Mucosa of rectum (tissue), 2 donors: ENCODE results near the gene PADI6.
"Not testable (repeated sequence)": the region's sequence is repeated elsewhere in the genome, so short reads cannot be mapped to it uniquely, and the experiment has no call there.

Experiments
- H3K27ac ChIP-seq, 2 donors: one replicate each; pipeline ENCODE4 v1.7.0; 2013; ENCODE audit warnings: inconsistent platforms in 2 of 2, low read depth in 2 of 2, low read length in 2 of 2
- H3K27me3 ChIP-seq, 2 donors: one replicate each; pipeline ENCODE4 v1.7.0; 2013; ENCODE audit warnings: low read length in 2 of 2; ENCODE audit not compliant: control insufficient read depth in 2 of 2, insufficient read depth in 2 of 2
- H3K36me3 ChIP-seq, 2 donors: one replicate each; pipeline ENCODE4 v1.7.0; 2013; ENCODE audit warnings: low read length in 2 of 2; ENCODE audit not compliant: control insufficient read depth in 2 of 2, insufficient read depth in 2 of 2
- H3K4me1 ChIP-seq, 2 donors: one replicate each; pipeline ENCODE4 v1.7.0; 2013; ENCODE audit warnings: low read length in 2 of 2, mild to moderate bottlenecking in 1 of 2; ENCODE audit not compliant: control insufficient read depth in 2 of 2, insufficient read depth in 2 of 2
- H3K4me3 ChIP-seq, 2 donors: one replicate each; pipeline ENCODE4 v1.7.0; 2013; ENCODE audit warnings: low read length in 2 of 2
- H3K9ac ChIP-seq, 2 donors: one replicate each; pipeline ENCODE4 v1.7.0; 2013; ENCODE audit warnings: low read length in 2 of 2, low read depth in 1 of 2, mild to moderate bottlenecking in 1 of 2
- H3K9me3 ChIP-seq, 2 donors: one replicate each; pipeline ENCODE4 v1.7.0; 2013; ENCODE audit warnings: low read length in 2 of 2; ENCODE audit not compliant: control insufficient read depth in 2 of 2
- donor health status: healthy.
- donor health status: Normal muscosa, but diverticular disease.

Gene PADI6

DNA sequence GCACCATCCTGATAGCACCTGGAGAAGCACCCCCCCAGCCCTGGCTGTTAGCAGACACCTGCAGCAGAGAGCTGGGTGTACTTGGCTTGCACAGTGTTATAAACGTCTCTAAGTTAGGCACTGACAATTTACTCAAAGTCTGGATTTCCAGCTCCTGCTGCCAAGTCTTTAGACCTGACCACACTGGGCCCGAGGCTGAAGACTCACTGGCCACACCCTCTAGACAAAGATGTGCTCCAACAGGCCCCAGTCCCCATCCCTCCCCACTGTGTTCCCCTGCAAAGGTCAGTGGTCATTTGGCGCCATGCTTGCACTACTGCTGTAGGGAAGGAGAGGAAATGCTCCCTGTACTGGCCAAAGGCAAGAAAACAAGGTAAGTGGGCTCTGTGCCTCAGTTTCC is 31.1 kb downstream of the PADI6 start:
- Histone ChIP-seq H3K27me3 (peaks cover 0 to 2% of the 10 kb centered on the region in 2 donors), H3K4me3 (no peak overlapping the region), H3K36me3 (peaks cover under 1 to 5% of the 10 kb centered on the region in 2 donors), H3K27ac (no peak overlapping the region), H3K9ac (no peak overlapping the region), H3K4me1 (no peaks in the 10 kb centered on the region), H3K9me3 (no peaks in the 10 kb centered on the region)

DNA sequence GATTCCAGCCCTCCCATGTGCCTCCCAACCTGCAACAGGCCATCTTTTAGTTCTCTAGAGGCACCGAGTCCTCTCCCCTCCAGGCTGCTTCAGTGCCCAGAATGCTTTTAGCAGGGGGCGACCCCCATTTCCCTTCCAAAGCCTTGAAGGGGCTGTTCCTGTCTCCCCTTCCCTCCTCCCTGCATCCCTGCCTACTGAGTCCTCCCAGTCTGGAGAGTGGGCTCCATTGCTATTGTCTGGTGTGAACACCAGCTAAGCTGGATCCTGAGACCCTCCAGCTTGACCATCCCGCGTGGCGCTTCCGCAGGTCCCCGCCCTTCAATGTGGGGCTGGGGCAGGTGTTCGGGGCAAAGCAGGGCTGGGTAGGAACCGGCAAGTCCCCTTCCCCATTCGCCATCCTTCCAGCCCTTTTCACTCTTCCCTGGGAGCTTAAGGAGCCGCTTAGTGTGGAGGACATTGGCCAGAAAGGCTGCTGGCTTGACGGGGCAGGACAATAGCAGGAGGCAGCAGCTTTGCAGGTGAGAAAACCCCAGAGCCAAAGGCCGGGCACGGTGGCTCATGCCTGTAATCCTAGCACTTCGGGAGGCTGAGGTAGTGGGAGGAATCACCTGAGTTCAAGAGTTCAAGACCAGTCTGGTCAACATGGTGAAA is 32.2 kb downstream of the PADI6 start:
- Histone ChIP-seq H3K4me3 (no peak overlapping the region), H3K4me1 (no peaks in the 10 kb centered on the region), H3K27me3 (peaks cover 0 to 2% of the 10 kb centered on the region in 2 donors), H3K9me3 (no peaks in the 10 kb centered on the region), H3K36me3 (peaks cover 11 to 13% of the 10 kb centered on the region in 2 donors), H3K9ac (no peak overlapping the region), H3K27ac (no peak overlapping the region)

DNA sequence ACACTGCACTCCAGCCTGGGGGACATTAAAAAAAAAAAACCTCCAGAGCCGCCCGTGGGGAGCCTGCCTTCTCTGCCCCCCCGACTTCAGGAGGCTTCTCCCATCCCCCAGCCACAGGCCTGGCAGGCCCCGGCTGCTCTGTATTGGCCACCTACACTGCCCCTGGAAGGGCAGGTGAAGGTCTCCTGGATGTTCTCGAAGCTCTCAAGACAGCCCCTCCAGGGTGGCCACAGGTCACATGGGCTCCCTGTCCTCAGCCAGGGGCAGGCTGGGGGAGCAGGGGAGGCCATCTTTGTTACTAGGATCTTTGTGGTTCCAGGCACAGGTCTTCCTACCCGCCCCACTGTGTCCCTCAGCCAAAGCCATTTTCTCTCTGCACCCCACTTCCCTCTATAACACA is 32.8 kb downstream of the PADI6 start:
- no peak overlapping the region for H3K9ac ChIP-seq
- no peak overlapping the region for H3K27ac ChIP-seq
- H3K9me3 ChIP-seq, result no peaks in the 10 kb centered on the region
- H3K4me3 ChIP-seq, result no peak overlapping the region
- H3K36me3 ChIP-seq, result peaks cover 18 to 20% of the 10 kb centered on the region in 2 donors
- peaks cover 0 to 2% of the 10 kb centered on the region in 2 donors for H3K27me3 ChIP-seq
- H3K4me1 ChIP-seq, result no peaks in the 10 kb centered on the region

DNA sequence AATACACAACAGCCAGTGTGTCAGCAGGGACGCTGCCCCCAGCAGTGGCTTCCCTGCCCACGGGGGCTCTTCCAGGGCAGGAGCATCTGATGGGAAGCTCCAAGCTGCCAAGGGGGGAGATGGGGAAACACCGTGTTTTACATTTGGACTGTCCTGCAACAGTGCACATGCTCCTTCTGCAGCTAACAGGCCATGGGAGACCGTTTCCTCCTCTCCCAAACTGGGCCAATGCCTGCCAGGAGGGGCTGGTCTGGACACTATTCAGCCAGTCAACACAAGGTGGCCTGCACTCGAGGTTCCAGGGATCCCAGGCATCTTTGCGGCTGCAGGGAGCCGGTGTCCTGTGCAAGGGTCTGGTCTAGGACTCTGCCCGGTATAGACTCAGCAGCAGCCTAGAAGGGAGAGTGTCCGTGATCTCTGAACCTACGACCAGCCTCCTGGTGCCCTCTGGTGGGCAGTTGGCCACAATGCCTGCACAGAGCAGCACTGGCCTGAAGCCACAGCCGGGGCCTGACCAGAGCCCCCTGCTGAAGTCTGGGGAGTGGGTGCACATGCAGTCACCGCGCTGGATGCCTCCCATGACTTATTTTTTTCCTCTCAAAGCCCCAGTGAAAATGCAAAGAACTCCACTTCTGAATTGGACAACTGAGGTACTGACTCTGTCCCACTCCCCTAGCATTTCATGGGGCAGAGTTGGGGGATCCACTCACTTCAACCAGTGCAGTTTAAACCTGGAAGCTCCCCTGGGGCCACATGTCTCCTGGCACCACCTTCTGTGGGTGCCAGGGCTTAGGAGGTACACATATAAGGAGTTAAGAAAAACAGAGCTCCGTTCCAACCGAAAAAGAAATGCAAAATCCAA is 34.1 kb downstream of the PADI6 start:
- H3K27ac ChIP-seq, result no peak overlapping the region
- no peak overlapping the region for H3K4me3 ChIP-seq
- H3K9me3 ChIP-seq, result no peaks in the 10 kb centered on the region
- no peak overlapping the region for H3K9ac ChIP-seq
- H3K4me1 ChIP-seq, result no peaks in the 10 kb centered on the region
- peaks cover 0 to 2% of the 10 kb centered on the region in 2 donors for H3K27me3 ChIP-seq
- peaks cover 29 to 33% of the 10 kb centered on the region in 2 donors for H3K36me3 ChIP-seq

DNA sequence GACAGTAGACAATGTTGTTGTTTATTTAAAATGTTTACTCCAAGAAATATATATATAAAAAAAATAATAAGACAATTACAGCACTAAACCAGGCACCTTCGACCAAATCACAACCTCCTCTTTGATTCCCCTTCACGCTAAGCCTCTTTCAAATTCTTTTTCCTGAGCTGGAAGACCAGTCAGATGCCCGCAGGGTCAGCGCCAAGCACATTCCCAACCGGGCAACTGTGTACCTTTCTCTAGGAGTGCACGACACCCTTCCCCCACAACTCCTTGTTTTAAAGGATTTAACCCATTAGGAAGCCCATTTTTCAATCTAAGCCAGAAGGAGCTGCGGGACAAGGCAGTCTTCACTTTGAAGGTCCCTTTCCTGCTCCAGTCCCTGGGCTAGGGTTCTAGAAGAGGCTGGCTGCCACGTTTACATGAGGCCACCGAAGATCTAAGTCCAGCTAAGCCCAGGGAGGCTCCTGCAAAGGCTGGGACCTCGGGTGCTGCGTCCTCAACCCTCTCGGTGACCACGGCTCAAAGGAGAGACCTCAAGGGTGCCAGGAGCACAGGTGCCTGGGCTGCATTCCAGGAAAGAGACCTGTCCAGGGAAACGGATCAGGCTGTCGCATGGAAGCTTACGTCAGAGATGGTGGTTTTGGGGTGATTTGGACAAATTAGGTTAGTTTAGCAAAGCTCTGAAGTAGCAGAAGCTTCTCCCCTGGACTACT is 34.9 kb downstream of the PADI6 start:
- H3K27ac ChIP-seq, H3K27me3 ChIP-seq, H3K9me3 ChIP-seq, H3K4me3 ChIP-seq, H3K4me1 ChIP-seq, H3K9ac ChIP-seq: not testable (repeated sequence)
- H3K36me3 ChIP-seq, result peaks cover 33 to 40% of the 10 kb centered on the region in 2 donors

DNA sequence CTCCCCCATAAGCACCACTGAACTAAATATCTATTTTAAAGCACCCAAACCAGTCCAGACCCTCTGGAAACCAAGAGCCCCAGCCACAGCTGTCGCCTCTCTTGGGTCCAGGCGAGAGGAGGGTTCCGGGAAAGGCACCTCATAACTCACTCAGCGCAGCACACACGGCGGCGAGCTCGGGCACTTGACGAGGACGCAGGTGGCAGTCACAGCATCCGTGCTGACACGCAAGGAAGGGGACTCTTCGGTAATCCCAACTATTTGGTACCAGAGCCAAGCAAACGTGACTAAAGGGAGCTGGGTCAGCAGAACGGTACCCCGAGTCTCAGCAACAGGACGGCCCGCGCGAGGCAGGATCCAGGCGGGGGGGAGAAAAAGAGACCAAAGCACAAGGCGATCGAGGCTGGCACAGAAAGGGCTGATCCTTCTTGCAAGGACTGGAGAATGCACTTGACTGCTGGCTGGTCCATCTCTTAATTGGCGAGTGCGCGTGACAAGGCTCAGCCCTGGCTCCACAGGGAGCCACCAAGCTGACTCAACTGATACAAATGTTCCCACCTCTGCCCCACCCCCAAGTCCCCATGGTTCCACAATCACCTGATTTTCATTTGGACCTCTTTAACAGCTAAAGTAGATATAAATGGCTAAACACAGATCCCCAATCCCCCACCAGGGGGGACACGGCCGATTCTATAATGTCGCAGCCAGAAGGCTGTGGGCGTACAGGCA is 36.0 kb downstream of the PADI6 start:
- not testable (repeated sequence) for H3K9ac ChIP-seq, H3K4me3 ChIP-seq, H3K27ac ChIP-seq, H3K27me3 ChIP-seq, H3K4me1 ChIP-seq, H3K9me3 ChIP-seq
- H3K36me3 ChIP-seq, result peaks cover 44 to 50% of the 10 kb centered on the region in 2 donors

DNA sequence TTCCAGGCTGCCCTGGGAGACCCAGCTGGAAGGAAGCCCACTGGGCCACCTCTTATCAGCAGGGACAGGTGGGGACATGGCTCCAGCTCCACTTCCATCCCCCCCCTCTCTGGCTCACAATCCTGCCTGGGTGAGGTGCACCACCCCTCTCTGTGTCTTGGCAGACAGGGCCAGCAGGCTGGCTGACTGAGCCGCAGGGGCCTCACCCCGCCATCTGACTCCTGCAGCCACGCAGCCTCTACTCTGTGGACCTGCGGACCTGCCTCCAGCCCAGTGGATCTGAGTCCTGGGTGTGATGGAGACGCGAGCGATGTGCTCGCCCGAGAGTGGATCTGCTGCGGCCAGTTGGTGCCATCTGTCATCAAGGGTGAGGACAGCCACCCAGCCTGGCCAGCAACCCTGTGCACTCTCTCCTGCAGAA is 37.4 kb downstream of the PADI6 start:
- Histone ChIP-seq H3K4me3 (no peak overlapping the region), H3K36me3 (peaks cover 54 to 62% of the 10 kb centered on the region in 2 donors)

DNA sequence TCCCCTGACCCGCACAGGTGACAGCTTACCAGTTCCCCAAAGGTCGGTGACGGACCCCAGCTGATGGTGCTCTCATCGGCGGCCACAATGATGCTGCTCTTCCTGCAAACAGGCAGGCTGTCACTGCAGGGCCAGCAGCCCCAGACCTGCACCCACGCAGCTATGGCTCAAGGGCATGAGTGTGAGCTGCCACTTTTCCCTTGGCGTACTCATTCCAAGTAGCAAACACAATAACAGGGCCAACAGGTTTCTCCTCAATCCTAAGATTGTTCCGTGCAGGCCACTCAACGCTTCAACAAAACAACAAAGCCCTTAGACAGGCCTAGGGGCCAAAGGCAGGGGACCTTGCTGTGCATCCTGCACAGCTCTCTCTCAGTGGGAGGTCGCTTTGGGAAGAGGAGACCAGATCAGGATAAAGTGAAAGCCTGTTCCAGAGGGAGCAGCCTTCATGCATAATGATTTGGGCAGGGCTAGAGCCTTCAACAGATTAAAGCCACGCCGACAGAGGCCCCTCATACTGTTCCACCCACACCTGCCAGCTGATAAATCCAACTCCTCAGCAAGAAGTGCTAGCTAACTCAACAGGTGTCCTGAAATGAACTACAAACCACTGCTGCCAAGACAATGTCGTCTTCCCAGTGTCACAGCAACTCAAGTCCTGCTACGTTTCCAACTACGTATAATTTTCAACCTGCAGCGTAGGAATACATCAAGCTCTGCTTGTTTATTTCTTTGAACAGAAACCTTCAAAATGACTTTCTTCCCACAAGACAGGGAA is 40.3 kb downstream of the PADI6 start:
- Histone ChIP-seq H3K36me3 (peaks cover 77 to 83% of the 10 kb centered on the region in 2 donors), H3K27me3 (no peaks in the 10 kb centered on the region), H3K9me3 (no peaks in the 10 kb centered on the region), H3K27ac (no peak overlapping the region), H3K4me1 (no peaks in the 10 kb centered on the region), H3K4me3 (no peak overlapping the region), H3K9ac (no peak overlapping the region)

More for the DNA sequence above, 37.4 kb downstream of the PADI6 start:
- Histone ChIP-seq H3K27me3 (peaks cover 0 to under 1% of the 10 kb centered on the region in 2 donors), H3K27ac (no peak overlapping the region), H3K4me1 (no peaks in the 10 kb centered on the region), H3K9ac (no peak overlapping the region), H3K9me3 (no peaks in the 10 kb centered on the region)

DNA sequence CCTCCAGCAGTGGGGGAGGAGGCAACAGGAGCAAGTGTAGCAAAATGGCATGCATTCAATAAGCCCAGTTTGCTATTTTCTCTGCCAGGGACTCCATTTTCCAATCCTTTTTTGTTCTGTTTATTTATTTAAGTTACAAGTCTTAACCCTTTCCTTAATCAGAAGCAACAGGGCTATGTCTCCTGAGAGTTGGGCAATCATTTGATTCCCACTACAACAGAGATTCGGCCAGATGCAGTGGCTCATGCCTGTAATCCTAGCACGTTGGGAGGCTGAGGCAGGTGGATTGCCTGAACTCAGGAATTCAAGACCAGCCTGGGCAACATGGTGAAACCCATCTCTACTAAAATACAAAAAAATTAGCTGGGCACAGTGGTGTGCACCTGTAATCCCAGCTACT is 42.0 kb downstream of the PADI6 start:
- Histone ChIP-seq H3K4me1 (no peaks in the 10 kb centered on the region), H3K27me3 (no peaks in the 10 kb centered on the region), H3K27ac (no peak overlapping the region), H3K9ac (no peak overlapping the region), H3K36me3 (peaks cover 80 to 83% of the 10 kb centered on the region in 2 donors), H3K9me3 (no peaks in the 10 kb centered on the region), H3K4me3 (no peak overlapping the region)
